ENCODE results near the gene RTF2.

Gene RTF2

GRCh38 chr20:56460459-56460858, 8.0 kb upstream of the RTF2 start:
- no peak for TF ChIP-seq FOXP2 (optimal IDR thresholded peaks at IDR 0.05; ENCODE audit: borderline replicate concordance, extremely low read depth, extremely low read length, insufficient read depth)
- TF ChIP-seq TAF1 (IDR thresholded peaks at IDR 0.05; ENCODE audit: borderline replicate concordance, insufficient read depth, low read length) = no peak
- no peak for TF ChIP-seq SIN3A (IDR thresholded peaks at IDR 0.05; ENCODE audit: borderline replicate concordance, insufficient read depth, low read length)
- no peak for TF ChIP-seq POLR2AphosphoS5 (IDR thresholded peaks at IDR 0.05; ENCODE audit: low read depth, low read length)
- TF ChIP-seq REST (IDR thresholded peaks at IDR 0.05; ENCODE audit: insufficient read depth in 1 of 2, low read depth in 2 of 2, low read length in 2 of 2) = no peak

- no peak for TF ChIP-seq SIN3A (IDR thresholded peaks at IDR 0.05; ENCODE audit: borderline replicate concordance, insufficient read depth, low read length)
- TF ChIP-seq POLR2AphosphoS5 (IDR thresholded peaks at IDR 0.05; ENCODE audit: low read depth, low read length) = no peak
- no peak for TF ChIP-seq FOXP2 (optimal IDR thresholded peaks at IDR 0.05; ENCODE audit: borderline replicate concordance, extremely low read depth, extremely low read length, insufficient read depth)
- TF ChIP-seq TAF1 (IDR thresholded peaks at IDR 0.05; ENCODE audit: borderline replicate concordance, insufficient read depth, low read length) = no peak
- no peak for TF ChIP-seq REST (IDR thresholded peaks at IDR 0.05; ENCODE audit: insufficient read depth in 1 of 2, low read depth in 2 of 2, low read length in 2 of 2)
These were observed 6.9 kb upstream of the RTF2 start for GRCh38 chr20:56461576-56461975.

GRCh38 chr20:56463428-56463827, 5.0 kb upstream of the RTF2 start:
- TF ChIP-seq SIN3A (IDR thresholded peaks at IDR 0.05; ENCODE audit: borderline replicate concordance, insufficient read depth, low read length) (no peak), TAF1 (IDR thresholded peaks at IDR 0.05; ENCODE audit: borderline replicate concordance, insufficient read depth, low read length) (no peak), POLR2AphosphoS5 (IDR thresholded peaks at IDR 0.05; ENCODE audit: low read depth, low read length) (no peak), REST (IDR thresholded peaks at IDR 0.05; ENCODE audit: insufficient read depth in 1 of 2, low read depth in 2 of 2, low read length in 2 of 2) (no peak), FOXP2 (optimal IDR thresholded peaks at IDR 0.05; ENCODE audit: borderline replicate concordance, extremely low read depth, extremely low read length, insufficient read depth) (no peak)

GRCh38 chr20:56465997-56466396, 2.4 kb upstream of the RTF2 start:
- TF ChIP-seq FOXP2 (optimal IDR thresholded peaks at IDR 0.05; ENCODE audit: borderline replicate concordance, extremely low read depth, extremely low read length, insufficient read depth) = no peak
- no peak for TF ChIP-seq TAF1 (IDR thresholded peaks at IDR 0.05; ENCODE audit: borderline replicate concordance, insufficient read depth, low read length)
- TF ChIP-seq SIN3A (IDR thresholded peaks at IDR 0.05; ENCODE audit: borderline replicate concordance, insufficient read depth, low read length) = no peak
- no peak for TF ChIP-seq POLR2AphosphoS5 (IDR thresholded peaks at IDR 0.05; ENCODE audit: low read depth, low read length)
- TF ChIP-seq REST (IDR thresholded peaks at IDR 0.05; ENCODE audit: insufficient read depth in 1 of 2, low read depth in 2 of 2, low read length in 2 of 2) = no peak

- TF ChIP-seq REST (IDR thresholded peaks at IDR 0.05; ENCODE audit: insufficient read depth in 1 of 2, low read depth in 2 of 2, low read length in 2 of 2) (no peak), TAF1 (IDR thresholded peaks at IDR 0.05; ENCODE audit: borderline replicate concordance, insufficient read depth, low read length) (no peak), SIN3A (IDR thresholded peaks at IDR 0.05; ENCODE audit: borderline replicate concordance, insufficient read depth, low read length) (no peak), FOXP2 (optimal IDR thresholded peaks at IDR 0.05; ENCODE audit: borderline replicate concordance, extremely low read depth, extremely low read length, insufficient read depth) (no peak), POLR2AphosphoS5 (IDR thresholded peaks at IDR 0.05; ENCODE audit: low read depth, low read length) (no peak)
These were observed 485 bp upstream of the RTF2 start for GRCh38 chr20:56467968-56468315.

Measured in PFSK-1 (cell line).